K562 treated with DMSO at 1 percent for 24 hours (cell line): ENCODE data around the gene ZNF605. TPM values are rescaled to one million over a fixed set of nuclear protein-coding genes. Genes with fewer than 3 reads are reported as not detected.

ENCODE experiments used
- total RNA-seq: library from RNA; unstranded; fragments of 300-600 nt; gene quantifications from 2 replicates; pipeline ENCODE4 v1.2.3, GENCODE V29; 2022; ENCODE audit warnings: low read depth; ENCODE audit not compliant: insufficient read depth

The ZNF605 gene
- 0.37 and 0.50 TPM in 2 replicates for total RNA-seq

DNA sequence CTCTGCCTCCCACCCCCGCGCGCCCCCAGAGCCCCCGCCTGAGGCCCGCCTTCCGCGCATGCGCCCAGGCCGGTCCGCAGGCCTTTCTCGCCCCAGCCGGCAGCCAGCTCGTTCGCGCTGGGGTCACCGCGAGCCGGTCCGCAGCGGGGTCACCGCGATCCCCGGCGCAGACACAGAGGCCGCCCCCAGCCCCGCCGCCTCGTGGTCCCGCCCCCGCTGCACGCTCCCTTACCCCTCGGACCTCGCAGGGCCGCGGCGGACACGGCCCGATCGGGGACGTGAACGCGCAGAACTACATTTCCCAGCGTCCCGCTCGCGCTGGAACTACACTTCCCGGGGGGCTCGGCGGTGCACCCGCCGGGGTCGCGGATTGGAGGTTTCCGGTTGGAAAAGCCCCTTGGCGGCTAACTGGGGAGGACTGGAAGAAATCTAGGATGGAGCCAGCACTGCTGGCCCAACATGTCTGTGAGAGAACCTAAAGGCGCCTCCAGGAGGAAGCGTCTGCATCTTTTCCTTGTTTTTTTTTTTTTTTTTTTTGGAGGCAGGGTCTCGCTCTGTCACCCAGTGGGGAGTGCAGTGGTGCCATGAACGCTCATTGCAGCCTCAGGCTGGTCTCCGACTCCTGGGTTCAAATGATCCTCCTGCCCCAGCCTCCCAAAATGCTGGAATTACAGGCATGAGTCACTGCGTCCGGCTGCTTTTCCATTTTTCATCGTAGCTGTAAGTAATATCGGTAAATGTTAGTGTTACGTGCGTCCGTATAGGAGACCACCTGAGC, at the start of gene ZNF605:
TSS of gene ZNF605 (minus strand) at position 296 of the 778 bp plus-strand sequence. CDS start 10,671 bp downstream, outside the sequence.

GRCh38 chr12:132986001-132986884, 30.1 kb upstream of the ZNF605 start, which contains the start of gene ZNF26:
Gene ZNF26, plus strand, starts transcription at chr12:132986367. Its CDS starts 474 bp downstream, at chr12:132986841.

GRCh38 chr12:132887513-132888351, 68.4 kb downstream of the ZNF605 start, which contains the start of gene CHFR:
Gene CHFR, minus strand, starts transcription at chr12:132887605. Its CDS starts 277 bp downstream, at chr12:132887328.

Other genes starting within 250 kb of the ZNF605 start
- gene PGAM5, start 245.5 kb downstream of the ZNF605 start, total RNA-seq: 28.8 and 28.9 TPM in 2 replicates
- gene ANKLE2, start 194.5 kb downstream of the ZNF605 start, total RNA-seq: 32.4 and 32.7 TPM in 2 replicates
- gene GOLGA3, start 127.4 kb downstream of the ZNF605 start, total RNA-seq: 23.3 and 25.6 TPM in 2 replicates
- 29.7 and 36.4 TPM in 2 replicates for gene CHFR, start 68.7 kb downstream of the ZNF605 start, total RNA-seq
- 4.5 and 6.0 TPM in 2 replicates for gene ZNF26, start 30.1 kb upstream of the ZNF605 start, total RNA-seq
- gene ZNF84, start 81.2 kb upstream of the ZNF605 start, total RNA-seq: 3.7 and 6.0 TPM in 2 replicates
- 3.0 and 6.0 TPM in 2 replicates for gene ZNF140, start 124.6 kb upstream of the ZNF605 start, total RNA-seq
- 0.23 and 0.25 TPM in 2 replicates for gene ZNF891, start 174.0 kb upstream of the ZNF605 start, total RNA-seq
- gene ZNF10, start 174.3 kb upstream of the ZNF605 start, total RNA-seq: 2.6 and 6.5 TPM in 2 replicates
- 6.8 and 8.0 TPM in 2 replicates for gene ZNF268, start 225.2 kb upstream of the ZNF605 start, total RNA-seq